HG03378 (cell line): ENCODE measurements around the gene AKAIN1.
A peak's percentile ranks its signal among the peaks of the same experiment; 100 is the strongest.

ENCODE experiments used
- ATAC-seq: cut with Tn5 transposase; IDR thresholded peaks from one replicate; pipeline ENCODE4 v1.9.1; 2021; ENCODE audit warnings: mild to moderate bottlenecking, moderate library complexity; ENCODE audit not compliant: unreplicated experiment

AKAIN1 gene

GRCh38 chr18:5197032-5197434, at the start of gene AKAIN1:
TSS of gene AKAIN1 (minus strand) at chr18:5197257. CDS start at chr18:5197053, 204 bp downstream.
- ATAC-seq = no peak

- ATAC-seq = no peak
Measured at GRCh38 chr18:5244941-5245340, 47.9 kb upstream of the AKAIN1 start.

GRCh38 chr18:5239447-5239846, 42.4 kb upstream of the AKAIN1 start:
- no peak for ATAC-seq

- ATAC-seq = peak; percentile 27
Measured at GRCh38 chr18:5238371-5238976, 41.4 kb upstream of the AKAIN1 start.

- peak; percentile 91 for ATAC-seq
Measured at GRCh38 chr18:5237723-5238370, 40.8 kb upstream of the AKAIN1 start.

GRCh38 chr18:5237083-5237722, 40.1 kb upstream of the AKAIN1 start:
- peak; percentile 42 for ATAC-seq

GRCh38 chr18:5214583-5215351, 17.7 kb upstream of the AKAIN1 start:
- no peak for ATAC-seq

- ATAC-seq = no peak
Measured at GRCh38 chr18:5207471-5208150, 10.6 kb upstream of the AKAIN1 start.

- ATAC-seq = no peak
Measured at GRCh38 chr18:5198311-5198710, 1.3 kb upstream of the AKAIN1 start.

GRCh38 chr18:5197461-5197860, 404 bp upstream of the AKAIN1 start:
- ATAC-seq = no peak

GRCh38 chr18:5196253-5197031, 615 bp downstream of the AKAIN1 start:
- no peak for ATAC-seq

GRCh38 chr18:5195656-5196055, 1.4 kb downstream of the AKAIN1 start:
- ATAC-seq = no peak

- ATAC-seq = no peak
Measured at GRCh38 chr18:5180254-5180653, 16.8 kb downstream of the AKAIN1 start.

- ATAC-seq = no peak
Measured at GRCh38 chr18:5178519-5178918, 18.5 kb downstream of the AKAIN1 start.

GRCh38 chr18:5175378-5175777, 21.7 kb downstream of the AKAIN1 start:
- peak; percentile 79 for ATAC-seq

- ATAC-seq = no peak
Measured at GRCh38 chr18:5173646-5174045, 23.4 kb downstream of the AKAIN1 start.

- ATAC-seq = no peak
Measured at GRCh38 chr18:5173236-5173635, 23.8 kb downstream of the AKAIN1 start.

GRCh38 chr18:5167831-5168230, 29.2 kb downstream of the AKAIN1 start:
- ATAC-seq = no peak

- ATAC-seq = no peak
Measured at GRCh38 chr18:5166606-5167280, 30.3 kb downstream of the AKAIN1 start.

- no peak for ATAC-seq
Measured at GRCh38 chr18:5164903-5165302, 32.2 kb downstream of the AKAIN1 start.
